ENCODE results near the gene PGA4.
"Not testable (repeated sequence)": the region's sequence is repeated elsewhere in the genome, so short reads cannot be mapped to it uniquely, and the experiment has no call there.

Gene PGA4

DNA sequence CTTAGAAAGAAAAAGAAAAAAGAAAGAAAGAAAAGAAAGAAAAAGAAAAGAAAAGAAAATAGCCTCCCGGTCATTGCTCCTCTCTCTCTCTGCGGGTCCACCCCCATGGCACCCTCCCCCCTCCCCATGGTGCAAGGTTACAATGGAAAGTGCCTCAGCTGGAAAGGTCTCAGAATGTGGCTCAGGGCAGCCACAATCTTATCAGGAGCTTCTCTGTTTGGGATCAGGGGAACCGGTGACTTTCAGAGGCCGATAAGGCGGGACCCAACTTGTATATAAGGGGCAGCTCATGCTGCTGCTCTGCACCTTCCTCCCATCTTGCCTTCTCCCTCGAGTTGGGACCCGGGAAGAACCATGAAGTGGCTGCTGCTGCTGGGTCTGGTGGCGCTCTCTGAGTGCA is at the start of gene PGA4:
TSS of gene PGA4 (plus strand) at position 301 of the 400 bp plus-strand sequence. CDS start at position 355, 54 bp downstream.
- not testable (repeated sequence) for DNase-seq (ENCODE audit: insufficient read length, low spot score); FAIRE-seq

DNA sequence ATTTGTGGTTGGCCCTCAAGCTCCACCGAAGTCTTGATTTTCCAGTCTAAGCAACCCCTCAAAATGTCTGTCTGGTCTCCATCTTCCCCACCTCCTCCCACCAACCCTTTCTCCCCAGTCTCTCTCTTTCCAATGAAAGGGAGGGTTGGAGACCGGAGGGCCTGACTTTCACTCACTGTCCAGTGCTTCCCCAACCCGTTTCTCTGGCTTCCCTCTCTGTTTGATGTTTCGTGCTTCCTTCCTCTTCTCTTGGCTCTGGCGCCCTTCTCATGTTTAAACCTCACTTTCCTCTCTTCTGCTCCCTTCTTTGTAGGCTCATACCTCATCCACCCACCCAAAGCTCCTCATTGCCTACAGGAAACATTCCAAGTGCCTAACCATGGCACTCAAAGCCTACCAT is 49.8 kb upstream of the PGA4 start:
- FAIRE-seq (no peak), DNase-seq (ENCODE audit: insufficient read length, low spot score) (no peak)
- no peak for TF ChIP-seq POLR2A (IDR thresholded peaks at IDR 0.05; ENCODE audit: low read depth, low read length)

DNA sequence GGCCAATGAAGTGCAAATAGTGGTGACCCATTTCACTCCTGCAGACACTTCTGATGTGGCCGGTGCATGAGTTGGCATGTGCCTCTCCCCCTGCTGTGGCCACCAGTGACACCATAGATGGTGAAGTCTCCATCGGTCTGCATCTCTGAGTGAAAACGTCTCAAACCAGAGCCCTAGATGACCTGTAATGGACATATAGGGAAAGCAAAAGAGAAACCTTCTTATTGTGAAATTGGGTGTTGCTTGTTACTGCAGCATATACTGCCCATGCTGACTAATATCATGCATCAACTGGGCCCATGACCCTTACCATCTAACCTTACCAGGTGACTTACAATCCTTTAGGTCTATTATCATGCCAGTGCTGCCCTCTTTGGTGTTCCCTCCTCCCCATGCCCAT is 49.3 kb upstream of the PGA4 start:
- FAIRE-seq (no peak), DNase-seq (ENCODE audit: insufficient read length, low spot score) (no peak)
- TF ChIP-seq POLR2A (IDR thresholded peaks at IDR 0.05; ENCODE audit: low read depth, low read length) = no peak

DNA sequence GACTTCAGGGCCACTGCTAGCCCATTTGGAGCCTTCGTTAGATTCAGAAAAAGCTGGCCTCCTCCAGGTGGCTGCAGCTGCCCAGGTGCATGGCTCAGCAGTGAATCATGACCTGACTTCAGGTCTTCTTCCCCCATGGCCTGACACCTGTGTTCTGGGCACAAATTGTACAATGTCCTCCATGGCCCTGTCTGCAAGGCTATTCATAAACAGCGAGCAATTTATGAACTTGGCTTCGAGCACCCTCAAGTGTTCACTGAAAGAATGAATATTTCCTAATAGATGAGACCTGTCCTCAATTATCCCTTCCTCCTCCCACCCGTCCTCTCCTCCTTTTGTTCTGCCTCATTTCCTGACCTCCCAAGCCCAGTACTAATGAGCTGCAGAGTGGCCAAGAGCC is 48.7 kb upstream of the PGA4 start:
- DNase-seq (ENCODE audit: insufficient read length, low spot score) = no peak

DNA sequence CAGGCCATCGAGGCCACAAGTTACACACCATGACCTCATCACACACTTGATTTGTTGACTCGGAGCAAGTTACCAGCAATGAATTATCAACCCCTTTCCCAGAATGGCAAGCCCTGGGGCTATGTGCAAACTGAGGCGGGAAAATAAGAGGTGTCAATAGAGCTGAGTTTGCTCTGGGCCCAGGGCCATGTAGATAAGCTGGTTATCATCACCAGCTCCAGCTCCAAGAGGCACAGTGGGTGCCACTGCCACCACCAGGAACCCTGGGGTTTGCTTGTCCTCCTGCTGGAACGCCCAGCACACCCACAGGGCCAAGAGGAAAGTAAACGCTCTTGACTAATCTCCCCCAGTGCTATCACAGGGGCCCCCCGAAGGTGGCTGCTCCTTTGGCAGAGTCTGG is 47.9 kb upstream of the PGA4 start:
- DNase-seq (ENCODE audit: insufficient read length, low spot score) = no peak
- TF ChIP-seq POLR2A (IDR thresholded peaks at IDR 0.05; ENCODE audit: low read depth, low read length) = no peak
- no peak for FAIRE-seq

More for the DNA sequence above, 48.7 kb upstream of the PGA4 start:
- TF ChIP-seq POLR2A (IDR thresholded peaks at IDR 0.05; ENCODE audit: low read depth, low read length) = no peak
- no peak for FAIRE-seq

DNA sequence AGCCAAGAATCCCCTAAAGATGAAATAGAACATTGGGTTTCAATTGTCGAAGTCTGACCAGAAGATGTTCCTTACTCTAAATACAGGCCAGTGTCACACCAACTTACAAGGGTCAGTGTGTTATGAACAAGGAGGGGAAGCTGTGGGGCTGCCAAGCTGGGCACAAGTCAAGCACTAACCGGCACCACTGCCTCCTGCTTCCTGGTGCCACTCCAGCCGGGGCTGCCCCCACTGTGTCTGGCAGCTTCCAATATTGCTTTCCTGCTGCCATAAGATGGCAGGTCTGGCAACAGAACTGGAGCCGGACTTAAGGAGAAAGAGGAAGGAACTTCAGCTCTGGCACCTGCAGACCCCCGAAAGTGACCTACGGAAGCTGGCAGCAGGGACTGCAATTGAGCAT is 47.2 kb upstream of the PGA4 start:
- DNase-seq (ENCODE audit: insufficient read length, low spot score) (no peak), FAIRE-seq (no peak)
- no peak for TF ChIP-seq POLR2A (IDR thresholded peaks at IDR 0.05; ENCODE audit: low read depth, low read length)

DNA sequence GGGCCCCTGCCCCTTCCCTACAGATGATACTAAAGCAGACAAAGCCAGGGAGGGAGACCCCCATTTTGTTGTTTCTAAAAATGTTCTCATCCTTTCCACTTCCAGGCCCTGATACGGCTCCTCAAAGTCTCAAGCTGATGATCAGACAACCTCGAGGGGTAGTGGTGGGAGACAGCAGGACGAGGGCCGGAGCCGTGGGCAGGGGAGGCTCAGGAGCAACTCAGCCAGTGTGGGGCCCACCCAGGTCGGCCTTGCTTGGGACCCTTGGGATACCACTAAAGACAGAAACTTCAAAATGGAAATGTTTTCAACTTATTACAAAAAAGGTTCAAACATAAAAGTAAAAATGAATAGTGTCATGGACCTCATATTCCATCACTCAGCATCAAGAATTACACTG is 45.7 kb upstream of the PGA4 start:
- FAIRE-seq (no peak), DNase-seq (ENCODE audit: insufficient read length, low spot score) (no peak)
- no peak for TF ChIP-seq POLR2A (IDR thresholded peaks at IDR 0.05; ENCODE audit: low read depth, low read length)

DNA sequence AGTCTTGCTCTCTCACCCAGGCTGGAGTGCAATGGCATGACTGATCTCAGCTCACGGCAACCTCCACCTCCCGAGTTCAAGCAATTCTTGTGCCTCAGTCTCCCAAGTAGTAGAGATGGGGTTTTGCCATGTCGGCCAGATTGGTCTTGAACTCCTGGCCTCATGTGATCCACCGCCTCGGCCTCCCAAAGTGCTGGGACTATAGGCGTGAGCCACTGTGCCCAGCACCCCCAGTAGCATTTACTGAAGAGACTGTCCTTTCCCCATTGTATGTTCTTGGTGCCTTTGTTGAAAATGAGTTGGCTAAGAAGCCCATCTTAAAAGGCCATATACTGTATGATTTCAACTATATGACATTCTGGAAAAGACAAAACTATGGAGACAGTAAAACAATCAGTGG is 41.9 kb upstream of the PGA4 start:
- not testable (repeated sequence) for DNase-seq (ENCODE audit: insufficient read length, low spot score); FAIRE-seq

DNA sequence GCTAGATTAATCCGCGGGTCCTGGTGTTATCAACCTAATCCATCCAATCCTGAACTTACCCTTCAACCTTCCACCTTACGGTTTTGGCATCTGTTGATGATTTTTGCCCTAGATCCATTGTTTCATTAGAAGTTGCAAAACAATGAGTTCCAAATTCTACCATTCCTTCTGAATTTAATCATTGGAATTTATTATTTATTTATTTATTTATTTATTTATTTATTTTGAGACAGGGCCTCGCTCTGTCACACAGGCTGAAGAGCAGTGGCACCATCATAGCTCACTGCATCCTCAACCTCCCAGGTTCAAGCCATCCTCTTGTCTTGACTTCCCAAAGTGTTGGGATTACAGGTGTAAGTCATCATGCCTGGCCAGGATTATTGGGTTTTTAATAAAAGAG is 40.7 kb upstream of the PGA4 start:
- no peak for FAIRE-seq
- DNase-seq (ENCODE audit: insufficient read length, low spot score) = no peak
- no peak for TF ChIP-seq POLR2A (IDR thresholded peaks at IDR 0.05; ENCODE audit: low read depth, low read length)

DNA sequence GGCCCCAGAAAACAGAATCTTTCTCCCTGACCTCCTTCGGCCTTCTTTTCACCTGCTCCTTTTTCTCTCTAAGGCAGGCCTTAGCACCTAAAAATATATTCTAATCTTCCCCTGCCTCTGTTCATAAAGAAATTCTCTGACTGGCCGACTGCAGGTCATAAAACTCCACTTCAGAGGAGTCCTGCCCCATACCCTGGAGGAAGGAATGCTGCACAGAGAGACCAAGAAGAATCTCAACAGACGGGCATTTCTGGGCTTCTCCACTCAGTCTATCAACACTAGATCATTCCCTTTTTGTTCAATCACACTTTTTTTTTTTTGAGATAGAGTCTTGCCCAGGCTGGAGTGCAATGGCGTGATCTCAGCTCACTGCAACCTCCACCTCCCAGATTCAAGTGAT is 38.5 kb upstream of the PGA4 start:
- FAIRE-seq (no peak), DNase-seq (ENCODE audit: insufficient read length, low spot score) (no peak)
- no peak for TF ChIP-seq POLR2A (IDR thresholded peaks at IDR 0.05; ENCODE audit: low read depth, low read length)

DNA sequence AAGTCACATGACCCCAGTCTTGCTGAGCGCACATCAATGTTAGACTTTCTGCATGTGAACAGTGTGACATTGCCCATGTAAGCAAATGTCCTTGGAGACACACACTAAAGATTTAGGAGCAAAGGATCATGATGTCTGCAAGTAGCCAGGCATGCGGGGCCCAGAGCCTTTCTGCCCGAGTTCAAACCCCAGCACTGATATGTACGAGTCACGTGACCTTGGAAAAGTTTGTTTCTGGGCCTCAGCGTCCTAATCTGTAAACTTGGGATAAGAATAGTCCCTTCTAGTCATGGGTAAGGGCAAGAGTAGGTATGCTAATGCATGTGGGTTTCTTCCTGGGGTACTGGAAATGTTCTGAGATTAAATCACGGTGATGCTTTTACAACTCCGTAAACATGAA is 35.6 kb upstream of the PGA4 start:
- DNase-seq (ENCODE audit: insufficient read length, low spot score) (no peak), FAIRE-seq (no peak)
- TF ChIP-seq POLR2A (IDR thresholded peaks at IDR 0.05; ENCODE audit: low read depth, low read length) = no peak

DNA sequence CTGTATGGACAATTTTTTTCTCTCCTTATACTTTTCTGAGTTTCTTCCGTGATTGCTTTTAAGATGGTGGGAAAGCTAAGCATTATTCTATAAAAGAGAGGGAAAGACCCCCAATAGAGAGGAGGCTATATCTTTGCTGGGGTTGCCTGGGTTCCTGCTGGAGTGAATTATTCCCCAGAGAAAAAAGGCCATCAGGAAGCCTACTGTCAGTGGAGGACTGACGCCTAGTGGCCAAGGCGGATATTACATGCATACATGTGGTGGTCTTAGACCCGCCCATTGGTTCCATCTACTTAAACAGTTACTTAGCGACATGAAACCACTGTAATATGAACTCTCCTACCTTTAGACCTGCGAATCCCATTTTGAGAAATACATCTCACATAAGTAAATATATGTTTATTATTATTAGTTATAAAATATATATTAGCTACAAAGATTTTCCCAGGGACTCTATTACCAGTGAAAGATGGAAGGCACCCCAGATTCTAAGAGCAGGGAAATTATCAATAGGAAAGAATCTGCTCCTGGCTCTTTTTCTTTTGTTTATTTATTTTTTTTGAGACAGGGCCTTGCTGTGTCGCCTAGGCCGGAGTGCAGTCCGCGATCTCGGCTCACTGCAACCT is 34.5 kb upstream of the PGA4 start:
- FAIRE-seq (no peak), DNase-seq (ENCODE audit: insufficient read length, low spot score) (peak; percentile 67)

DNA sequence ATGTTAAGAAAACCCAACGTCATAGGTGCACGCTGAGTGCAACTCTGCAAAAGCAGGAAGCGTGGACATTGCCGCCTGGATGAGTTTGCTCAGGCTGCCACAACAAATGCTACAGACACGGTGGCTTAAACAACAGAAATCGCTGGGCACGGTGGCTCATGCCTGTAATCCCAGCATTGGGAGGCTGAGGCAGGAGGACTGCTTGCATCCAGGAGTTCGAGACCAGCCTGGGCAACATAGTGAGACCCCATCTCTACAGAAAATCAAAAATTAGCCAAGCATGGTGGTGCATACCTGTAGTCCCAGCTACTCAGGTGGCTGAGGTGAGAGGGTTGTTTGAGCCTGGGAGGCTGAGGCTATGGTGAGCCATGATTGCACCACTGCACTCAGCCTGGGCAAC is 32.2 kb upstream of the PGA4 start:
- FAIRE-seq = no peak
- no peak for TF ChIP-seq POLR2A (IDR thresholded peaks at IDR 0.05; ENCODE audit: low read depth, low read length)
- no peak for DNase-seq (ENCODE audit: insufficient read length, low spot score)

More for the DNA sequence above, 34.5 kb upstream of the PGA4 start:
- no peak for TF ChIP-seq POLR2A (IDR thresholded peaks at IDR 0.05; ENCODE audit: low read depth, low read length)

DNA sequence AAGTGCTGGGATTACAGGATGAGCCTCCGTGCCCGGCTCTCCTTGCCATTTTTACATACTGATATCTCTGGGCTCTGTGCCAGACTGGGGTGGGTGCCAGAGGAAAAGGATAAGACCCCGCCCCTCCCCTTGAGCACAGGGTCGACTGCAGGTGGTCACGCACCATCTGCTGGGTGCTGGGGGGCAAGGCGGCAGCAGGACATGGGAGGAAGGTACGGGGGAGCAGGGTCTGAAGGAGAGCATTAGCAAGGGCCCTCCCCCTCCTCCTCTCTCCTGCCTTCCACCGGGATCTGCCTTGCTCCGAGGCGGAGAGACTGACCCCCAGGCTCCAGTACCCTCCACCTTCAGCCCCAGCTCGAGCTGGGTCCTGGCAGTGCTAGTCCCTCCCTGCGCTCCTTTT is 28.6 kb upstream of the PGA4 start:
- FAIRE-seq (no peak), DNase-seq (ENCODE audit: insufficient read length, low spot score) (no peak)

DNA sequence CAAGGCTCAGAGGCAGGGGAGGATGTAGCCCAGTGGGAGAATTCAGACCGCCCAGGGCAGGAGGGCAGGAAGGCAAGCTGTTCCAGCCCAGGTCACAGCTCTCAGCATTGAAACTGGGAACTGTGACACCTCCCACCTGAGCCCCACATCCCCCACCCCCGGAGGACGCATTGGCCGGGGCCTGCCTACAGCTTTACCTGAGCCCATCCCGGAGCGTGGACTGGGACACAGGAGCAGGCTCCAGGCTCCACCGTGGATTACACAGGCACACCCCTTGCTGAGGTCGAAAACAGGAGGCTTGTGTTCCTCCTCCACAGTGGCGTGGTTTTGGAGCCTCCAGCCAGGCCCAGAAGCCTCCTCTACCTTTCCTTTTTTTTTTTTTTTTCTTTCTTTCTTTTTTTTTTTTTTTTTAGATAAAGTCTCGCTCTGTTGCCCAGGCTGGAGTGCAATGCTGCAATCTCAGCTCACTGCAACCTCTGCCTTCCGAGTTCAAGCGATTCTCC is 27.9 kb upstream of the PGA4 start:
- no peak for FAIRE-seq
- TF ChIP-seq POLR2A (IDR thresholded peaks at IDR 0.05; ENCODE audit: low read depth, low read length) = no peak
- no peak for DNase-seq (ENCODE audit: insufficient read length, low spot score)

More for the DNA sequence above, 28.6 kb upstream of the PGA4 start:
- no peak for TF ChIP-seq POLR2A (IDR thresholded peaks at IDR 0.05; ENCODE audit: low read depth, low read length)
